Chondrocyte (in vitro differentiated cells): ENCODE data around the gene HLA-DQB1. TPM values are rescaled to one million over a fixed set of nuclear protein-coding genes. Genes with fewer than 3 reads are reported as not detected.
"Not testable (repeated sequence)": the region's sequence is repeated elsewhere in the genome, so short reads cannot be mapped to it uniquely, and the experiment has no call there.

Experiments
- DNase-seq: peaks from one replicate; pipeline ENCODE4 v3.0.0; 2021; ENCODE audit warnings: mixed read lengths, low spot score
- H3K27ac Mint-ChIP-seq: one replicate; pipeline ENCODE4 v1.8.0; 2021; ENCODE audit warnings: mild to moderate bottlenecking, moderate library complexity, mixed read lengths; ENCODE audit not compliant: unreplicated experiment
- H3K27me3 Mint-ChIP-seq: 2 replicates; pipeline ENCODE4 v1.8.0; 2021; ENCODE audit warnings: low read depth, mixed read lengths
- H3K36me3 Mint-ChIP-seq: 2 replicates; pipeline ENCODE4 v1.8.0; 2021; ENCODE audit warnings: low read depth, mixed read lengths
- H3K4me1 Mint-ChIP-seq: 2 replicates; pipeline ENCODE4 v1.8.0; 2021; ENCODE audit warnings: low read depth, mild to moderate bottlenecking, mixed read lengths
- H3K4me3 Mint-ChIP-seq: one replicate; pipeline ENCODE4 v1.8.0; 2021; ENCODE audit warnings: mild to moderate bottlenecking, moderate library complexity, mixed read lengths; ENCODE audit not compliant: unreplicated experiment
- H3K9me3 Mint-ChIP-seq: 2 replicates; pipeline ENCODE4 v1.8.0; 2021; ENCODE audit warnings: low read depth, mixed read lengths
- CTCF ChIP-seq: fragments of 200-600 bp; sonication (generic); IDR thresholded peaks from 2 replicates; pipeline ENCODE4 v1.5.0; 2021; ENCODE audit warnings: antibody characterized with exemption, mild to moderate bottlenecking, moderate library complexity
- long read RNA-seq: library from polyadenylated mRNA; stranded (forward); transcript quantifications from one replicate; pipeline ENCODE4 v2.0.0, GENCODE V29; 2021
- total RNA-seq: library from RNA; stranded (reverse); gene quantifications from 3 replicates; pipeline ENCODE4 v1.2.1, GENCODE V29; 2021

HLA-DQB1 gene
- total RNA-seq = not detected in 3 replicates
- long read RNA-seq, partial matches to known transcripts = 1 of 2 reads
- long read RNA-seq, other reads (novel, unspliced or antisense) = 1 of 2 reads

- H3K9me3 Mint-ChIP-seq = no peaks in the 10 kb centered on the region
- no peaks in the 10 kb centered on the region for H3K36me3 Mint-ChIP-seq
- peaks cover 4% of the 10 kb centered on the region for H3K4me1 Mint-ChIP-seq
- H3K27me3 Mint-ChIP-seq = peaks cover 67% of the 10 kb centered on the region
- DNase-seq = no peak
- H3K27ac Mint-ChIP-seq = no peak within 1 kb of the TSS
- TF ChIP-seq CTCF = no peak
- H3K4me3 Mint-ChIP-seq = peak within 1 kb of the TSS; percentile 44
Observed at GRCh38 chr6:32666420-32667300, at the start of gene HLA-DQB1. Gene HLA-DQB1, minus strand, starts transcription at chr6:32666657. Its CDS starts 50 bp downstream, at chr6:32666607.

- no peaks in the 10 kb centered on the region for H3K4me1 Mint-ChIP-seq
- H3K27ac Mint-ChIP-seq = no peak overlapping the region
- H3K27me3 Mint-ChIP-seq = peaks cover 32% of the 10 kb centered on the region
- no peaks in the 10 kb centered on the region for H3K36me3 Mint-ChIP-seq
- no peak for TF ChIP-seq CTCF
- no peak overlapping the region for H3K4me3 Mint-ChIP-seq
- no peaks in the 10 kb centered on the region for H3K9me3 Mint-ChIP-seq
- no peak for DNase-seq
Observed at GRCh38 chr6:32713241-32713640, 46.8 kb upstream of the HLA-DQB1 start.

- no peak for TF ChIP-seq CTCF
- Mint-ChIP-seq H3K4me1 (no peaks in the 10 kb centered on the region), H3K27ac (no peak overlapping the region), H3K4me3 (no peak overlapping the region), H3K27me3 (peaks cover 19% of the 10 kb centered on the region), H3K36me3 (no peaks in the 10 kb centered on the region), H3K9me3 (no peaks in the 10 kb centered on the region)
- no peak for DNase-seq
Observed at GRCh38 chr6:32709625-32710024, 43.2 kb upstream of the HLA-DQB1 start.

GRCh38 chr6:32705164-32705563 lies 38.7 kb upstream of the HLA-DQB1 start:
- not testable (repeated sequence) for H3K9me3 Mint-ChIP-seq, H3K4me3 Mint-ChIP-seq, DNase-seq, H3K36me3 Mint-ChIP-seq, H3K27ac Mint-ChIP-seq, H3K4me1 Mint-ChIP-seq
- peaks cover 31% of the 10 kb centered on the region for H3K27me3 Mint-ChIP-seq

GRCh38 chr6:32703347-32703746 lies 36.9 kb upstream of the HLA-DQB1 start:
- H3K36me3 Mint-ChIP-seq = no peaks in the 10 kb centered on the region
- H3K4me1 Mint-ChIP-seq = no peaks in the 10 kb centered on the region
- no peak for TF ChIP-seq CTCF
- DNase-seq = no peak
- no peaks in the 10 kb centered on the region for H3K9me3 Mint-ChIP-seq
- no peak overlapping the region for H3K4me3 Mint-ChIP-seq
- peaks cover 33% of the 10 kb centered on the region for H3K27me3 Mint-ChIP-seq
- H3K27ac Mint-ChIP-seq = no peak overlapping the region
